GM10248 (cell line): ENCODE data around the gene SLC25A41.

Source experiments
- CTCF ChIA-PET: fragments of 300-600 bp; sonication (Branson Sonifier 250); formaldehyde crosslinking; extraction: SDS; loops from one replicate; lab custom pipeline; 2021; ENCODE audit warnings: antibody characterized with exemption; lab: Yijun Ruan, JAX
- POLR2A ChIA-PET: fragments of 350-650 bp; sonication (Branson Sonifier 250); formaldehyde crosslinking; extraction: SDS; loops from one replicate; lab custom pipeline; 2020; ENCODE audit warnings: antibody characterized with exemption; lab: Yijun Ruan, JAX
- DNase-seq: peaks from one replicate; pipeline ENCODE4 v3.0.0; 2012; ENCODE audit errors: extremely low spot score
- CTCF ChIP-seq: IDR thresholded peaks from 2 replicates; pipeline ENCODE4 v1.5.1; 2012; ENCODE audit warnings: mild to moderate bottlenecking, low read depth; ENCODE audit errors: extremely low read depth, missing control alignments, control extremely low read depth

The SLC25A41 gene

GRCh38 chr19:6417713-6418561 is 15.6 kb downstream of the SLC25A41 start:
- DNase-seq: no peak
- CTCF ChIA-PET: no interaction called here
- POLR2A ChIA-PET: no interaction called here
- no peak for TF ChIP-seq CTCF

- no peak for DNase-seq
- ChIA-PET POLR2A (no interaction called here), CTCF (no interaction called here)
- no peak for TF ChIP-seq CTCF
Observed at GRCh38 chr19:6416658-6417405, 16.7 kb downstream of the SLC25A41 start.

GRCh38 chr19:6415591-6416190 is 17.9 kb downstream of the SLC25A41 start:
- CTCF ChIA-PET: no interaction called here
- DNase-seq: no peak
- TF ChIP-seq CTCF: no peak
- POLR2A ChIA-PET: no interaction called here

- POLR2A ChIA-PET: no interaction called here
- no peak for TF ChIP-seq CTCF
- CTCF ChIA-PET: no interaction called here
- DNase-seq: no peak
Observed at GRCh38 chr19:6414793-6415590, 18.6 kb downstream of the SLC25A41 start.

- POLR2A ChIA-PET: no interaction called here
- no peak for TF ChIP-seq CTCF
- CTCF ChIA-PET: no interaction called here
- no peak for DNase-seq
Observed at GRCh38 chr19:6413721-6414643, 19.6 kb downstream of the SLC25A41 start.
